MCF 10A (cell line): ENCODE results near the gene LRRC27. TPM values are rescaled to one million over a fixed set of nuclear protein-coding genes. Genes with fewer than 3 reads are reported as not detected.

ENCODE experiments used
- BruUV-seq: library from RNA; stranded (reverse); fragments of 400-500 nt; replicated peaks from 2 replicates; lab custom pipeline; 2021; lab: Mats Ljungman, UMichigan
- CTCF ChIA-PET: fragments of 300-600 bp; sonication (Branson Sonifier 250); formaldehyde crosslinking; extraction: SDS; loops from one replicate; lab custom pipeline; 2021; ENCODE audit warnings: antibody characterized with exemption, inconsistent platforms; lab: Yijun Ruan, JAX
- POLR2A ChIA-PET: fragments of 300-600, 350-650 bp; sonication (Branson Sonifier 250); formaldehyde crosslinking; extraction: SDS; loops from one replicate; lab custom pipeline; 2020; ENCODE audit warnings: antibody characterized with exemption, inconsistent platforms; lab: Yijun Ruan, JAX
- DNase-seq: peaks from one replicate; pipeline ENCODE4 v3.0.0-alpha.2; 2018; ENCODE audit not compliant: unreplicated experiment
- H3K27ac Mint-ChIP-seq: one replicate; pipeline ENCODE4 v1.8.0; 2022; ENCODE audit warnings: mild to moderate bottlenecking, low read depth, mixed read lengths; ENCODE audit not compliant: unreplicated experiment
- H3K27me3 Mint-ChIP-seq: one replicate; pipeline ENCODE4 v1.8.0; 2022; ENCODE audit warnings: mixed read lengths; ENCODE audit not compliant: insufficient read depth, unreplicated experiment
- H3K36me3 Mint-ChIP-seq: one replicate; pipeline ENCODE4 v1.8.0; 2022; ENCODE audit warnings: mild to moderate bottlenecking, moderate library complexity, mixed read lengths; ENCODE audit not compliant: insufficient read depth, unreplicated experiment
- H3K4me1 Mint-ChIP-seq: one replicate; pipeline ENCODE4 v1.8.0; 2022; ENCODE audit warnings: mixed read lengths; ENCODE audit not compliant: insufficient read depth, unreplicated experiment
- H3K4me3 Mint-ChIP-seq: one replicate; pipeline ENCODE4 v1.8.0; 2022; ENCODE audit warnings: mild to moderate bottlenecking, moderate library complexity, mixed read lengths; ENCODE audit not compliant: unreplicated experiment
- H3K9me3 Mint-ChIP-seq: one replicate; pipeline ENCODE4 v1.8.0; 2022; ENCODE audit warnings: mixed read lengths; ENCODE audit not compliant: unreplicated experiment
- intact Hi-C: fragments of 100-400 bp; cut with micrococcal nuclease; formaldehyde crosslinking; loops from 2 replicates; pipeline ENCODE4 v1.14.1; 2022
- total RNA-seq: library from RNA; stranded (reverse); gene quantifications from 2 replicates; pipeline ENCODE4 v1.2.3, GENCODE V29; 2022
- TF ChIP-seq, protein P1 (sequence below): fragments of 200-600 bp; IDR thresholded peaks from one replicate; pipeline ENCODE4 v1.8.0; 2022; ENCODE audit warnings: antibody characterized with exemption, mild to moderate bottlenecking; ENCODE audit not compliant: unreplicated experiment

LRRC27 gene
- total RNA-seq, 1 experiment from 2014 or later, result 9.1 TPM

DNA sequence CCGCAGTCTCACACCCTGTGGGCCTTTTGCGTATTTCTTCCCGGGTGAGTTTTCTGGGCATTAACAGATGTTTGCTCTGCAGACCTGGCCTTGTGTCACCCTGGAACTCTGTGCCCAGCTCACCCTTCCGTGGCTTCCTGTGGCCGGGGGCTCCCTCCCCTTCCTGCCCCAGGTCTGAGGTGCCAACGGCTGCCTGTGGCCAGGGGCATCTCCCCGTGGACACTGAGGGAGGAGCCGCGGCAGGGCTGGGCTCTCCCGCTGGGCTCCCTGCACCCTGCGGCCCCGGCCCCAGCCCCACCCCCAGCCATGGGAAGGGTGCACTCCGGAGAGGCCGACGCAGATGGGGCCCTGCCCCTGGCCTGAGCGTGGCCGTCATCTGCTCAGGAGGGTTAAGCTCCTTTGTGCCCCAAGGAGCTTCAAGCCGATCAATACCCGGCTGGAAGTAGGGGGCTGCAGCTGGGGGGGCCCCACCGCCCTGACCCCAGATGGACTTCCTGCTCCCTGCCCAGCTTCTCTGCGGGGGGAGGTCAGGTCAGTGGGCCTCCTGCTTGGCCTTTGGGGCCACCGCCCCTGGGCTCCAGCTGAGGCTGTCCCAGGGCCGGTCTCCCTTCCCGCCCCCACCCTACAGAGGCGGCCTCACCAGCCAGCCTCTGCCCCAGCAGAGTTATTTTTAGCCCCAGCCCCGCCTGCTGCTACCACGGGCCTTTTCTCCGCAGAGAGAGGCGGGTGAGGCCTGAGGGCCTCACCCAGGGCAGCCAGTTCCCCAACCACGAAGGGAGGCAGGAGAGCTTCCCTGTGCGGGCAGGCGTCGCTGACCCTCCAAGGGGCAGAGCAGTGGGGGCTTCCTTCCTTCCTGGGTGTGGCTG, 89.2 kb downstream of the LRRC27 start:
- H3K27ac Mint-ChIP-seq, result peak overlapping the region; percentile 78
- no peaks in the 10 kb centered on the region for H3K36me3 Mint-ChIP-seq
- no peaks in the 10 kb centered on the region for H3K9me3 Mint-ChIP-seq
- CTCF ChIA-PET, result interaction anchor here (0.5 to 4.2 kb wide), 5 partner anchors 9 to 535 kb away, joined by 3 to 26 read pairs (median 3); no protein-coding TSS in a partner anchor
- BruUV-seq, result no TSS peak
- TF ChIP-seq, protein P1, sequence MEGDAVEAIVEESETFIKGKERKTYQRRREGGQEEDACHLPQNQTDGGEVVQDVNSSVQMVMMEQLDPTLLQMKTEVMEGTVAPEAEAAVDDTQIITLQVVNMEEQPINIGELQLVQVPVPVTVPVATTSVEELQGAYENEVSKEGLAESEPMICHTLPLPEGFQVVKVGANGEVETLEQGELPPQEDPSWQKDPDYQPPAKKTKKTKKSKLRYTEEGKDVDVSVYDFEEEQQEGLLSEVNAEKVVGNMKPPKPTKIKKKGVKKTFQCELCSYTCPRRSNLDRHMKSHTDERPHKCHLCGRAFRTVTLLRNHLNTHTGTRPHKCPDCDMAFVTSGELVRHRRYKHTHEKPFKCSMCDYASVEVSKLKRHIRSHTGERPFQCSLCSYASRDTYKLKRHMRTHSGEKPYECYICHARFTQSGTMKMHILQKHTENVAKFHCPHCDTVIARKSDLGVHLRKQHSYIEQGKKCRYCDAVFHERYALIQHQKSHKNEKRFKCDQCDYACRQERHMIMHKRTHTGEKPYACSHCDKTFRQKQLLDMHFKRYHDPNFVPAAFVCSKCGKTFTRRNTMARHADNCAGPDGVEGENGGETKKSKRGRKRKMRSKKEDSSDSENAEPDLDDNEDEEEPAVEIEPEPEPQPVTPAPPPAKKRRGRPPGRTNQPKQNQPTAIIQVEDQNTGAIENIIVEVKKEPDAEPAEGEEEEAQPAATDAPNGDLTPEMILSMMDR, result no peak
- DNase-seq, result peak; percentile 45
- intact Hi-C loops, result no loop called here
- H3K4me3 Mint-ChIP-seq, result no peak overlapping the region
- H3K4me1 Mint-ChIP-seq, result peaks cover 18% of the 10 kb centered on the region
- POLR2A ChIA-PET, result interaction anchor here (1.0 to 1.2 kb wide), 3 partner anchors 9 to 30 kb away, joined by 3 to 9 read pairs (median 5); no protein-coding TSS in a partner anchor
- H3K27me3 Mint-ChIP-seq, result no peaks in the 10 kb centered on the region

DNA sequence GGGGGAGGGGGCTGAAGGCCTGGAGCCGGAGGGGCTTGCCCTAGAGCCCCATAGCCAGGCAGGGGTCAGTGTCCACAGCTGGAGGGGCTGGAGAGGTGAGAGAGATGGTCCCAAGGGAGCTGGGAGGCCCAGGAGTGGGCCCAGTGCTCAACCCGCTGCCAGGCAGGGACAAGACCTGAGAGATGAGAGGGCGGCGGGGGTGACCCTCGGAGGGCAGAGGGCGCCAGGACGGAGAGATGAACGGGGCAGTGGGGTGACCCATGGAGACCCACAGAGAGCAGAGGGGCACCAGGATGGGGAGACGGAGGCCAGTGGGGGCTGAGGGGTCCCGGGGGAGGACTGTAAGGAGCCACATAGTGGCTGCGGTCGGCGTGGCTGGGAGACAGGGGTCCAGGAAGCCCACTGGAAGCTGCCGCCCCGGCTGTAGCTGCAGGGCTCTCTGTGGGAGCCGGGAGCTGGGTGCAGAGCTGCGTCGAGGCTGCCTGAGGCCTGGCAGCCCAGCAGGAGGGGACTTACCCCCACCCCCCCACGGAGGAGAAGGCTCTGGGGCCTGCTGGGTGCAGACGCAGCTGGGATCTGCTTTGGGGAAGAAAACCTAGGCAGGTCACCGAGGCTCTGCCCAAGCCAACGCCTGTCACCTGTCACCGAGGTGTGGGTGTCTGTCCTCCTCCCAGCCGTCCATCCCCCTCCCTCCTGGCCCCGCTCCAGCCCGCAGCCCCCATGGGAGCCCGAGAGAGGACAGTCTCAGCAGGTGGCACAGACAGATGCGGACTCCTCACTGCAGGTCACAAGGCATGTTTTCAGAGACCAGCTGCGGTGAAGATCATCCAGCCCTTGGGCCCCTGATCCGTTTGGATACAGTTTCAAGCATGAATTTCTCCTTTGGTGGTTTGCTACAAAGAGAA, 90.1 kb downstream of the LRRC27 start:
- no peak overlapping the region for H3K4me3 Mint-ChIP-seq
- TF ChIP-seq, protein P1, result no peak
- no peaks in the 10 kb centered on the region for H3K36me3 Mint-ChIP-seq
- H3K27me3 Mint-ChIP-seq, result no peaks in the 10 kb centered on the region
- H3K9me3 Mint-ChIP-seq, result no peaks in the 10 kb centered on the region
- no peak for DNase-seq
- POLR2A ChIA-PET, result interaction anchor here (0.5 to 1.2 kb wide), 4 partner anchors 10 to 29 kb away, joined by 3 to 9 read pairs (median 4); no protein-coding TSS in a partner anchor
- CTCF ChIA-PET, result interaction anchor here (0.5 to 4.2 kb wide), 6 partner anchors 24 to 536 kb away, joined by 3 to 26 read pairs (median 3); no protein-coding TSS in a partner anchor
- intact Hi-C loops, result no loop called here
- peak overlapping the region; percentile 78 for H3K27ac Mint-ChIP-seq
- no TSS peak for BruUV-seq
- peaks cover 18% of the 10 kb centered on the region for H3K4me1 Mint-ChIP-seq

DNA sequence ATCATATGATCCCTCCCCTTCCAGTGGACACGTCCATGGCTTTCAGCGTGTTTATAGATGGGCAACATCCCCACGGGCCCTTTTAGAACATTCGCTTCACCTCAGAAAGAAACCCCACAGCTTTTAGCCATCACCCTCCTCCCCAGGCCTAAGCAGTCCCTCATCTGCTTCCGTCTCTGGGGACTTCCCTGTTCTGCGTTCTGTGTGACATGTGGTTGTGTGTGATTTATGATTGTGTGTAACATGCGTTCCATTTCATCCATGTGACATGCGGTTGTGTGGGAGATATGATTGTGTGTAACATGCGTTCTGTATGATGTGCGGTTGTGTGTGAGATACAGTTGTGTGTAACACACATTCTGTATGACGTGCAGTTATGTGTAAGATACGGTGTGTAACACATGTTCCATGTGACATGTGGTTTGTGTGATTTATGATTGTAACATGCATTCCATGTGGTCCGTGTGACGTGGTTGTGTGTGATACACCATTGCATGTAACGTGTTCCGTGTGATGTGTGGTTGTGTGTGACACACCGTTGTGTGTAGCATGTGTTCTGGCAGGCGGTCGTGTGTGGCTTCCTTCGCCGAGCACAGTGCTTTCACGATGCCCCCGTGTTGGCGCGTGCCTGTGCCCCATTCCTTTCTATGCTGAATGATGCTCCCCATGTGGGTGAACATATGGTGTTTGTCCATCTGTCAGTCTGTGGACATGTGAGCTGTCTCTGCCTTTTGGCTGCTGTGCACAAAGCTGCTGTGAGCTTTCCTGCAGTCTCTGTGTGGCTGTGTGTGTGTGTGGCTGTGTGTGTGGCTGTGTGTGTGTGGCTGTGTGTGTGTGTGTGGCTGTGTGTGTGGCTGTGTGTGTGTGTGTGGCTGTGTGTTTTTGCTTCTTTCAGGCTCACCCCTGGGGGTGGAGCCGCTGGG, 91.2 kb downstream of the LRRC27 start:
- no peaks in the 10 kb centered on the region for H3K9me3 Mint-ChIP-seq
- H3K4me1 Mint-ChIP-seq, result peaks cover 15% of the 10 kb centered on the region
- BruUV-seq, result no TSS peak
- ChIA-PET CTCF (interaction anchor here (0.6 to 2.0 kb wide), 5 partner anchors 23 to 36 kb away, joined by 3 to 10 read pairs (median 4); no protein-coding TSS in a partner anchor), POLR2A (interaction anchor here (1.0 to 1.8 kb wide), 2 partner anchors 24 to 25 kb away, joined by 3 to 6 read pairs; no protein-coding TSS in a partner anchor)
- TF ChIP-seq, protein P1, result no peak
- no peak overlapping the region for H3K27ac Mint-ChIP-seq
- no peak for DNase-seq
- H3K4me3 Mint-ChIP-seq, result no peak overlapping the region
- no peaks in the 10 kb centered on the region for H3K36me3 Mint-ChIP-seq
- intact Hi-C loops, result no loop called here
- no peaks in the 10 kb centered on the region for H3K27me3 Mint-ChIP-seq
